ENCODE results near the gene PCDH12. TPM values are rescaled to one million over a fixed set of nuclear protein-coding genes. Genes with fewer than 3 reads are reported as not detected.
A peak's percentile ranks its signal among the peaks of the same experiment; 100 is the strongest.
"Not testable (repeated sequence)": the region's sequence is repeated elsewhere in the genome, so short reads cannot be mapped to it uniquely, and the experiment has no call there.

The PCDH12 gene
- total RNA-seq, 1 donor from 2014 or later = 7.6 TPM

GRCh38 chr5:141929398-141930058, 28.5 kb downstream of the PCDH12 start:
- intact Hi-C loops (cut with micrococcal nuclease) = no loop called here
- Histone ChIP-seq H3K4me3 (no peak overlapping the region), H3K4me1 (peaks cover 69% of the 10 kb centered on the region), H3K27me3 (ENCODE audit: low read depth) (no peaks in the 10 kb centered on the region), H3K36me3 (peaks cover 99% of the 10 kb centered on the region), H3K27ac (replicated peaks) (peak overlapping the region; percentile 76), H3K9me3 (replicated peaks) (no peaks in the 10 kb centered on the region)
- TF ChIP-seq CTCF (IDR thresholded peaks at IDR 0.05; ENCODE audit: borderline replicate concordance) = no peak
- no peak for DNase-seq

GRCh38 chr5:141928051-141928450, 30.0 kb downstream of the PCDH12 start:
- Histone ChIP-seq H3K4me1 (peaks cover 65% of the 10 kb centered on the region), H3K4me3 (no peak overlapping the region), H3K36me3 (peaks cover 84% of the 10 kb centered on the region), H3K27me3 (ENCODE audit: low read depth) (no peaks in the 10 kb centered on the region), H3K27ac (replicated peaks) (peak overlapping the region; percentile 76), H3K9me3 (replicated peaks) (no peaks in the 10 kb centered on the region)
- no peak for DNase-seq
- no peak for TF ChIP-seq CTCF (IDR thresholded peaks at IDR 0.05; ENCODE audit: borderline replicate concordance)
- intact Hi-C loops (cut with micrococcal nuclease) = no loop called here

- Histone ChIP-seq H3K4me1 (peaks cover 72% of the 10 kb centered on the region), H3K9me3 (replicated peaks) (no peaks in the 10 kb centered on the region), H3K27me3 (ENCODE audit: low read depth) (no peaks in the 10 kb centered on the region), H3K36me3 (peaks cover 68% of the 10 kb centered on the region), H3K4me3 (no peak overlapping the region), H3K27ac (replicated peaks) (peak overlapping the region; percentile 76)
- no peak for DNase-seq
- TF ChIP-seq CTCF (IDR thresholded peaks at IDR 0.05; ENCODE audit: borderline replicate concordance) = no peak
- intact Hi-C loops (cut with micrococcal nuclease) = no loop called here
Measured at GRCh38 chr5:141926434-141926833, 31.6 kb downstream of the PCDH12 start.

DNA sequence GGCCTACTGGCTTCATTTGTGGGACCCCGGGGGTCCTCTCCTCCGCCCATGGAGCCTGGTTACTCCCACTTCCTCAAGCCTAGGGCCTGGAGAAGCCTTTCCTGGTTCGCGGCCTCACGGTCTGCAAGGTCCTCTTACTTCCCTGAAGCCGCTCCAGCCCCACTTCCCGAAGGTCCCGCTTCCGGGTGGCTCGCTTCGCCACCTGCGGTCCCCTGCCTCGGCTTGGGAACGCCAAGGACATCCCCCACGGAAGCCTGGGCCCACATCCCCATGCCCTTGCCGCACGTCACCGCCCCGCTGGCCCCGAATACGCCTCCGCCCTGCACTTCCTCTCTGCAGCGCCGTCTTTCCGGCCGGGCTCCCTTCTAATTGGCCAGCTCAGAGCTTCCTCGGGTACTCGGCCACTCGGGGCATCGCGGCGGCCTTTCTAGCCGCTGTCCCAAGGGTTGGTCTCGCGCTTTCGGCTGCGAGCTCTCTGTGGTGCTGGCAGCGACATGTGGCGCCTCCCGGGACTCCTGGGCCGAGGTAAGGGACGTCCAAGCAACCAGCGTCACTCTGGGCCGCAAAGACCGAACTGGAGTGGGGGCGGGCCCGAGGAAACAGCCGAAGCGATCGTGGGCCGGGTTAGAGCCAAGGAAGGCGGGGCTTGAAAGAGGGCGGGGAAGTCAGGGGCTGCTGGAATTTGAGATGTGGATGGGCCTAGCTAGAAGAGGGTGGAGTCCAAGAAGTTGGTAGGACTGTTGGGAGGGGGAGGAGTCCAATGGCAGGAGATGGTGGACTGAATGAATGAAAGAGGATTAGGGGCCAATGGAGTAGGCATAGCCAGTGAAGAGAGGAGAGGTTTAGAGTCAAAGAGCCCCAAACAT, 34.3 kb downstream of the PCDH12 start, which contains the start of gene DELE1:
Gene DELE1, plus strand, starts transcription at position 424 of the 866 bp plus-strand sequence. Its CDS starts 71 bp downstream, at position 495.
- Histone ChIP-seq H3K9me3 (replicated peaks) (no peaks in the 10 kb centered on the region), H3K4me1 (peaks cover 56% of the 10 kb centered on the region), H3K27me3 (ENCODE audit: low read depth) (no peaks in the 10 kb centered on the region), H3K36me3 (peaks cover 41% of the 10 kb centered on the region), H3K27ac (replicated peaks) (peak within 1 kb of the TSS; percentile 97), H3K4me3 (peak within 1 kb of the TSS; percentile 76)
- TF ChIP-seq CTCF (IDR thresholded peaks at IDR 0.05; ENCODE audit: borderline replicate concordance) = no peak
- intact Hi-C loops (cut with micrococcal nuclease) = no loop called here
- DNase-seq = peak; percentile 97

DNA sequence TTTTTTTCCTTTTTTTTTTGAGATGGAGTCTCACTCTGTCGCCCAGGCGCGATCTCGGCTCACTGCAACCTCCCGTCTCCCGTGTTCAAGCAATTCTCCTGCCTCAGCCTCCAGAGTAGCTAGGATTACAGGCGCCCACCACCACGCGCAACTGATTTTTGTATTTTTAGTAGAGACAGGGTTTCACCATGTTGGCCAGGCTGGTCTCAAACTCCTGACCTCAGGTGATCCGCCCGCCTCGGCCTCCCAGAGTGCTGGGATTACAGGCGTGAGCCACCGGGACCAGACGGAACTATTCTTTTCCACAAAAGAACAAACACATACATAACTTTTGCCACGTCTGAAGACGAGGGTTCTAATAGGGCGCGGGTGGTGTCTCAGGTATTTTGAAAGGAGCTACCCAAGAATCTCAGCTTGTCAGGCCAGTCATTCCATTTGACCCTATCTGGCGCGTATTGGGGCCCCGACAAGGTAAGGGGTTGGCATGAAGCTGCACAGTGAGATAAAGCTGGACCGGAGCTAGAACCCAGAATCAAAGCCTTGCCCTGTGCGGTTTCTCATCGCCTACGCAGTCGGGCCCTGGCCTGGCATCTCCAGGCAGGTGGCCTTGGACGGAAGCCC, 35.1 kb downstream of the PCDH12 start:
- DNase-seq; H3K27me3 ChIP-seq (ENCODE audit: low read depth); intact Hi-C loops (cut with micrococcal nuclease); H3K9me3 ChIP-seq (replicated peaks): not testable (repeated sequence)
- H3K4me3 ChIP-seq = peak overlapping the region; percentile 76
- peaks cover 49% of the 10 kb centered on the region for H3K4me1 ChIP-seq
- H3K27ac ChIP-seq (replicated peaks) = peak overlapping the region; percentile 97
- peaks cover 33% of the 10 kb centered on the region for H3K36me3 ChIP-seq

Data from left ventricle myocardium inferior (tissue), 1 donor.